Breast epithelium (tissue), 4 donors: ENCODE measurements around the gene MACROD2. TPM values are rescaled to one million over a fixed set of nuclear protein-coding genes. Genes with fewer than 3 reads are reported as not detected.

Source experiments
- DNase-seq, 2 donors: peaks; one replicate each; pipeline ENCODE4 v3.0.0-alpha.2; 2019; ENCODE audit warnings: low spot score in 2 of 2
- H3K27ac ChIP-seq, 2 donors: fragments of 200-600 bp; sonication (generic) in 1 of 2; one replicate each; pipeline ENCODE4 v1.5.1; 2016 to 2019; ENCODE audit warnings: mild to moderate bottlenecking in 1 of 2
- H3K27me3 ChIP-seq, 2 donors: fragments of 200-600 bp; sonication (generic) in 1 of 2; one replicate each; pipeline versions ENCODE4 v1.5.1 to v1.6.0; 2017 to 2019; ENCODE audit warnings: control low read depth in 1 of 2, mild to moderate bottlenecking in 1 of 2
- H3K36me3 ChIP-seq: fragments of 200-600 bp; one replicate; pipeline ENCODE4 v1.5.1; 2019
- H3K4me1 ChIP-seq, 2 donors: fragments of 200-600 bp; sonication (generic); one replicate each; pipeline ENCODE4 v1.5.1; 2016 to 2019; ENCODE audit warnings: control low read depth in 1 of 2
- H3K4me3 ChIP-seq, 3 donors: fragments of 200-600 bp; sonication (generic); 1 replicate in 2 of 3; 2 replicates in 1 of 3; pipeline ENCODE4 v1.5.1; 2016 to 2019; ENCODE audit warnings: mild to moderate bottlenecking in 3 of 3, moderate library complexity in 2 of 3
- H3K9me3 ChIP-seq, 2 donors: fragments of 200-600 bp; sonication (generic) in 1 of 2; one replicate each; pipeline ENCODE4 v1.5.1; 2016 to 2019; ENCODE audit warnings: control low read depth in 1 of 2
- POLR2A ChIP-seq: fragments of 450-650 bp; IDR thresholded peaks from one replicate; pipeline ENCODE4 v1.6.1; 2016; ENCODE audit warnings: antibody characterized with exemption, mild to moderate bottlenecking, moderate library complexity
- POLR2AphosphoS5 ChIP-seq, 3 donors: sonication (generic); formaldehyde crosslinking; IDR thresholded peaks; one replicate each; pipeline ENCODE4 v1.6.1; 2017; ENCODE audit warnings: antibody characterized with exemption in 3 of 3
- intact Hi-C: fragments of 100-400 bp; cut with DNase I; formaldehyde crosslinking; loops from one replicate; pipeline ENCODE4 v1.15.1; 2023; ENCODE audit warnings: low total_unique reads
- total RNA-seq, 3 donors: library from RNA; depleted of rRNA; stranded (reverse); fragments of >200 nt; gene quantifications; one replicate each; pipeline ENCODE4 v1.1.0, GENCODE V29; 2016
- TF ChIP-seq, protein P1 (sequence below), 3 donors: fragments of 450-650 bp; IDR thresholded peaks; one replicate each; pipeline ENCODE4 v1.5.1; 2016 to 2017; ENCODE audit warnings: antibody characterized with exemption in 3 of 3, mild to moderate bottlenecking in 3 of 3, moderate library complexity in 3 of 3

MACROD2 gene
- total RNA-seq, 3 donors from 2014 or later: 6.7 to 26.8 (median 8.8) TPM

DNA sequence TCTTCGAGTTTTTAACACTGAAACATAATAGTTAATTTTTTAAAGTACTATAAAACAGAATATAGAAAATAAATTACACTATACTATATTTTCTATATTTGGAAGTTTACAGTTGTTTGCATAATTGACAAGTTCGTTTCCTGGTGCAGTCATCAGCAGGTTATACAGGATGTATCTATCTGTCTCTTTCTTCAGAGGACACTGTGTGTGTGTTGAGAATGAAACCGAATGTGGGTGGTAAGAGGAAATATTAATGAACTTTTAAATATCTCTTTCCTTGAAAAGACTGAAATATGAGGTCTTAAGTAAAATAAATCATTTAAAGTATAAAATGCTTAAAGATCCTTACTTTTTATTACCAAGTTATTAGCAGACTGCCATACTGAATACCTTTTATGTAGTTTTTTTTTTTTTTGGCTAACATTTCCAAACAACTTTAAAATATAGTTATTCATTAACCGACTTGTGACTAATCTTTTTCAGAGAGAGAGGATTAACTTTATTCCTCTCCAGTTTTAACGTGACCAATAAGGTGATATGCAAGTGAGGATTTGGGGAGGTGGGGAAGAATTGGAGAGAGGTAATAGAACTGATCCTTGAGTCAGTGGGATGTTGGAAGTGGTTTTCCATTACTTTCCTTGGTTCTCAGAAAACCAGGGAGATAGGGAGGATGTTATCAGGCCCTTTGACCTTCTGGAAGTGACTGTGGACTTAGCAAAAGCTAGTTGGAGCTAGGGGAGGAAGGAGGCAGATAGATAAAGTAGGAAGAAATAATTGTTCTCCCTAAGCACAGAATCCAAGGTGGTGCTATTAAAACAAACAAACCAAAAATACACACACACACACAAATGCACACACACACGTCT lies 722.1 kb downstream of the MACROD2 start:
- intact Hi-C loops: no loop called here
- H3K4me1 ChIP-seq: no peaks in the 10 kb centered on the region
- H3K27me3 ChIP-seq: no peaks in the 10 kb centered on the region
- H3K36me3 ChIP-seq: no peaks in the 10 kb centered on the region
- H3K4me3 ChIP-seq: no peak overlapping the region
- TF ChIP-seq POLR2A (no peak), POLR2AphosphoS5 (IDR thresholded peaks at IDR 0.05) (no peak)
- TF ChIP-seq, protein P1, sequence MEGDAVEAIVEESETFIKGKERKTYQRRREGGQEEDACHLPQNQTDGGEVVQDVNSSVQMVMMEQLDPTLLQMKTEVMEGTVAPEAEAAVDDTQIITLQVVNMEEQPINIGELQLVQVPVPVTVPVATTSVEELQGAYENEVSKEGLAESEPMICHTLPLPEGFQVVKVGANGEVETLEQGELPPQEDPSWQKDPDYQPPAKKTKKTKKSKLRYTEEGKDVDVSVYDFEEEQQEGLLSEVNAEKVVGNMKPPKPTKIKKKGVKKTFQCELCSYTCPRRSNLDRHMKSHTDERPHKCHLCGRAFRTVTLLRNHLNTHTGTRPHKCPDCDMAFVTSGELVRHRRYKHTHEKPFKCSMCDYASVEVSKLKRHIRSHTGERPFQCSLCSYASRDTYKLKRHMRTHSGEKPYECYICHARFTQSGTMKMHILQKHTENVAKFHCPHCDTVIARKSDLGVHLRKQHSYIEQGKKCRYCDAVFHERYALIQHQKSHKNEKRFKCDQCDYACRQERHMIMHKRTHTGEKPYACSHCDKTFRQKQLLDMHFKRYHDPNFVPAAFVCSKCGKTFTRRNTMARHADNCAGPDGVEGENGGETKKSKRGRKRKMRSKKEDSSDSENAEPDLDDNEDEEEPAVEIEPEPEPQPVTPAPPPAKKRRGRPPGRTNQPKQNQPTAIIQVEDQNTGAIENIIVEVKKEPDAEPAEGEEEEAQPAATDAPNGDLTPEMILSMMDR (IDR thresholded peaks at IDR 0.05): no peak
- no peaks in the 10 kb centered on the region for H3K9me3 ChIP-seq
- DNase-seq: no peak
- H3K27ac ChIP-seq: no peak overlapping the region

DNA sequence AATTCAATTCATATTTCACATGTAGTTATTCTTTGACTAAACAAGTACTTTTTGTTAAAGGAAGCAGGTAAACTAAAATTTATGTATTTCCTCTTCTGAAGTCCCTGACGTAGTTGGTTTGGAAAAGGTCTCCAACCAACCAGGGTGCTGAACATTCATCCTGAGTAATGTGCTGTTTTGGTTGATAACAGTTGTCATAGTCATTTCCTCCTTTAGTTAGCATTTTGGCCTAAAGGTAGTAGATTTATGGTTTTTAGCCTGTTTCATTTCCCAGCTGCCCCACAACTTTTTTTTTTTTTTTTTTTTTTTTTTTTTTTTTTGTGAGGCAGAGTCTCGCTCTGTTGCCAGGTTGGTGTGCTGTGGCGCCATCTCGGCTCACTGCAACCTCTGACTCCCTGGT lies 724.9 kb downstream of the MACROD2 start:
- H3K9me3 ChIP-seq: no peaks in the 10 kb centered on the region
- no peaks in the 10 kb centered on the region for H3K4me1 ChIP-seq
- no peak overlapping the region for H3K27ac ChIP-seq
- no peaks in the 10 kb centered on the region for H3K36me3 ChIP-seq
- intact Hi-C loops: no loop called here
- TF ChIP-seq, protein P1 (IDR thresholded peaks at IDR 0.05): no peak
- no peak for TF ChIP-seq POLR2AphosphoS5 (IDR thresholded peaks at IDR 0.05)
- TF ChIP-seq POLR2A: no peak
- H3K4me3 ChIP-seq: no peak overlapping the region
- no peak for DNase-seq
- H3K27me3 ChIP-seq: no peaks in the 10 kb centered on the region

DNA sequence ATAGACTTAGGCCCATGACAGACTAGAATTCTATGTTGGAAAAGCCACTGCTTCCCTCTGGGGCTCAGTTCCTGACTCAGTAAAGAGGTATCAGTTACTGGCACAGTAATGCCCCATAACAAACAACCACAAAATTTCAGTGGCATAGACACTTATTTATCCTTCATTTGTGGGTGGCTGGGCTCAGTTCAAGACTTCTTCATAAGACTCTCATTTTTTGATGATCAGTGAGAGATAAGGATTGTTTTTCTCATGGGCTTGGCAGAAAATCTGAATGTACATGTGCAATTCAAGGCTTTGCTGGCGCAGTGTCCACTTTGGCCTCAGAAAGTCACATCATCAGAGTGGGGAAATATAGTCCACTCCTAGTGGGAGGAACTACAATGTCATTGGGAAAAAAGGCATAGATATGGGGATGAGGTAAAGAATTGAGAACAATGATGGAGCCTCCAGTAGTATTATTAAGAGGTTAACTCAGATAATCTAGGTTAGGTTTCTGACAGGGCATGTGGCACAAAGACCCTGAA lies 726.7 kb downstream of the MACROD2 start:
- Histone ChIP-seq H3K27ac (no peak overlapping the region), H3K4me1 (no peaks in the 10 kb centered on the region), H3K27me3 (no peaks in the 10 kb centered on the region), H3K4me3 (no peak overlapping the region), H3K36me3 (no peaks in the 10 kb centered on the region), H3K9me3 (no peaks in the 10 kb centered on the region)
- DNase-seq: no peak
- intact Hi-C loops: no loop called here
- TF ChIP-seq POLR2A (no peak), POLR2AphosphoS5 (IDR thresholded peaks at IDR 0.05) (no peak)
- TF ChIP-seq, protein P1 (IDR thresholded peaks at IDR 0.05): no peak

DNA sequence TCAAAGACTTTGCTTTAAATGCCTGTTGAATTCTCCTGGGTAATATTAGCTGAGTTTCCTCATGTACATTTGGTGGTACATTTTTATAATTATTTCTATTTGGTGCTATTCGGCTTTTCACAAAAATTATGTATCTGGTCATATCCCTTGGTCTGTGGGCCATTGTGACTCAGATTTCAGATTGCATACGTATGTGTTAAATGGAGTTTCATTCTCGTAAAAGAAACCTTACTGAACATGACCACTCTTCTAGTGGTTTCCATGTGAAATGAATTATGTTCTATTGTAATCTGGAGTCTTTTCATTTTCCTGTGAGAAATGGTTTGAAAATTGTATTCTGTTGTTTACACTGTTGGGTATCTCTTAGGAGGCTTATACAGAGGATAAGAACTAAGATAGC lies 728.3 kb downstream of the MACROD2 start:
- TF ChIP-seq, protein P1 (IDR thresholded peaks at IDR 0.05): no peak
- TF ChIP-seq POLR2A (no peak), POLR2AphosphoS5 (IDR thresholded peaks at IDR 0.05) (no peak)
- no peak overlapping the region for H3K27ac ChIP-seq
- intact Hi-C loops: no loop called here
- no peaks in the 10 kb centered on the region for H3K36me3 ChIP-seq
- no peaks in the 10 kb centered on the region for H3K4me1 ChIP-seq
- H3K4me3 ChIP-seq: no peak overlapping the region
- DNase-seq: no peak
- H3K27me3 ChIP-seq: no peaks in the 10 kb centered on the region
- no peaks in the 10 kb centered on the region for H3K9me3 ChIP-seq

DNA sequence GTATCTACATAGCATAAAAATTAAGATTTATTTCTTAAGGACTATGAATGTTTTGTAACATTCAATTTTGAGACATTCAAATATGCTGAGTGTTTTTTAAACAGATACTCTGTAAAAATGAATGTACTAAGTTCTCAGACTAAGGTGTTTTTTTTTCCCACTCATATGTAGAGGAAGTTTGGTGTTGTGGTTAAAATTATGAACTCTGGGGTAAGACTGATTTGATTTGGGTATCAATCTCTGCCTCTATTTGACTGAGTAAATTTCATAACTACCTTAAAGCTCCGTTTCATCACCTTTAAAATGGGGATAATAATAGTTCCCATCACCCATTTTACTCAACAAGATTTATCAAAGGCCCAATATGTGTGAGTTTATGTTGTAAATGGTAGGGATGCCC lies 728.7 kb downstream of the MACROD2 start:
- Histone ChIP-seq H3K9me3 (no peaks in the 10 kb centered on the region), H3K4me1 (no peaks in the 10 kb centered on the region), H3K4me3 (no peak overlapping the region), H3K36me3 (no peaks in the 10 kb centered on the region), H3K27ac (no peak overlapping the region), H3K27me3 (no peaks in the 10 kb centered on the region)
- intact Hi-C loops: no loop called here
- TF ChIP-seq, protein P1 (IDR thresholded peaks at IDR 0.05): no peak
- TF ChIP-seq POLR2AphosphoS5 (IDR thresholded peaks at IDR 0.05) (no peak), POLR2A (no peak)
- no peak for DNase-seq
